CD4-positive, alpha-beta T cell (primary cell): ENCODE results near the gene AAK1. TPM values are rescaled to one million over a fixed set of nuclear protein-coding genes. Genes with fewer than 3 reads are reported as not detected.
A peak's percentile ranks its signal among the peaks of the same experiment; 100 is the strongest.

Experiments used
- ATAC-seq: fragments of 200-7000 bp; cut with Tn5 transposase; one replicate; pipeline ENCODE4 v1.10.0; 2022; ENCODE audit warnings: mild to moderate bottlenecking; ENCODE audit not compliant: poor library complexity
- CTCF ChIA-PET: fragments of 350-600 bp; sonication (Branson Sonifier 250); formaldehyde crosslinking; loops from one replicate; lab custom pipeline; 2021; ENCODE audit warnings: antibody characterized with exemption, inconsistent platforms; lab: Charles Lee
- POLR2A ChIA-PET: fragments of 350-600 bp; sonication (Branson Sonifier 250); formaldehyde crosslinking; loops from one replicate; lab custom pipeline; 2021; ENCODE audit warnings: antibody characterized with exemption, inconsistent platforms; lab: Charles Lee
- DNase-seq, 14 experiments: peaks; one replicate each; pipeline ENCODE4 v3.0.0-alpha.2; 2013 to 2020; ENCODE audit warnings: mixed read lengths in 2 of 14
- H3K27ac ChIP-seq, 2 donors: one replicate each; pipeline versions ENCODE4 v1.5.1 to v1.7.0; 2013; ENCODE audit warnings: low read length in 2 of 2, low read depth in 1 of 2, mild to moderate bottlenecking in 1 of 2
- H3K27me3 ChIP-seq, 2 experiments: 1 replicate in 1 of 2; 2 replicates in 1 of 2; pipeline versions ENCODE4 v1.6.1 to v1.7.0; 2013; ENCODE audit warnings: low read length in 2 of 2, control low read depth in 1 of 2, mild to moderate bottlenecking in 1 of 2, moderate library complexity in 1 of 2; ENCODE audit not compliant: insufficient read depth in 2 of 2, control insufficient read depth in 1 of 2
- H3K36me3 ChIP-seq: one replicate; pipeline ENCODE4 v1.6.1; 2013; ENCODE audit warnings: low read length, control low read depth; ENCODE audit not compliant: insufficient read depth
- H3K4me1 ChIP-seq: one replicate; pipeline ENCODE4 v1.6.1; 2013; ENCODE audit warnings: low read length, control low read depth; ENCODE audit not compliant: insufficient read depth
- H3K4me3 ChIP-seq: one replicate; pipeline ENCODE4 v1.5.1; 2013; ENCODE audit warnings: mild to moderate bottlenecking, low read length, moderate library complexity
- H3K9me3 ChIP-seq, 2 experiments: 1 replicate in 1 of 2; 2 replicates in 1 of 2; pipeline versions ENCODE4 v1.6.1 to v1.7.0; 2013; ENCODE audit warnings: low read length in 2 of 2, mild to moderate bottlenecking in 2 of 2, control low read depth in 1 of 2, moderate library complexity in 1 of 2; ENCODE audit not compliant: control insufficient read depth in 1 of 2, insufficient read depth in 1 of 2
- H3K27ac Mint-ChIP-seq: one replicate; pipeline ENCODE4 v1.8.0; 2020; ENCODE audit warnings: mixed read lengths
- H3K27me3 Mint-ChIP-seq: one replicate; pipeline ENCODE4 v1.8.0; 2021; ENCODE audit warnings: mixed read lengths
- H3K36me3 Mint-ChIP-seq: one replicate; pipeline ENCODE4 v1.8.0; 2021; ENCODE audit warnings: low read depth, mixed read lengths
- H3K4me1 Mint-ChIP-seq: one replicate; pipeline ENCODE4 v1.8.0; 2021; ENCODE audit warnings: low read depth, mixed read lengths
- H3K4me3 Mint-ChIP-seq: one replicate; pipeline ENCODE4 v1.8.0; 2020; ENCODE audit warnings: mild to moderate bottlenecking, mixed read lengths
- H3K9me3 Mint-ChIP-seq: one replicate; pipeline ENCODE4 v1.8.0; 2020; ENCODE audit warnings: mixed read lengths
- CTCF ChIP-seq: fragments of 200-600 bp; IDR thresholded peaks from one replicate; pipeline ENCODE4 v1.8.0; 2022; ENCODE audit warnings: antibody characterized with exemption, mild to moderate bottlenecking
- intact Hi-C, 2 experiments: fragments of 100-400 bp; cut with DNase I in 1 of 2; cut with micrococcal nuclease in 1 of 2; formaldehyde crosslinking; loops; one replicate each; pipeline versions ENCODE4 v1.15.1 to v1.9.0; 2023 to 2025; cut with DNase I, micrococcal nuclease
- total RNA-seq, 174 experiments: library from RNA in 2 of 174; stranded (reverse) in 2 of 174; gene quantifications; one replicate each; pipeline ENCODE4 v1.2.3 and lab custom pipeline; 2021 to 2026

The AAK1 gene
- total RNA-seq, 2 experiments from 2014 or later = 201 to 208 TPM

GRCh38 chr2:69490486-69490885 is 153.1 kb downstream of the AAK1 start:
- Histone ChIP-seq H3K9me3 (no peaks in the 10 kb centered on the region), H3K36me3 (peaks cover 62% of the 10 kb centered on the region), H3K27me3 (no peaks in the 10 kb centered on the region), H3K27ac (no peak overlapping the region), H3K4me1 (no peaks in the 10 kb centered on the region), H3K4me3 (no peak overlapping the region)
- no peak overlapping the region for H3K4me3 Mint-ChIP-seq
- ATAC-seq = peak; percentile 55
- H3K27me3 Mint-ChIP-seq = no peaks in the 10 kb centered on the region
- intact Hi-C loops = no loop called here
- peak overlapping the region; percentile 74 for H3K27ac Mint-ChIP-seq
- CTCF ChIA-PET = no interaction called here
- TF ChIP-seq CTCF = no peak
- H3K9me3 Mint-ChIP-seq = no peaks in the 10 kb centered on the region
- DNase-seq = peak in 3 of 14 experiments; percentile 17 to 36 (median 33)
- POLR2A ChIA-PET = no interaction called here
- peaks cover 88% of the 10 kb centered on the region for H3K36me3 Mint-ChIP-seq
- peaks cover 24% of the 10 kb centered on the region for H3K4me1 Mint-ChIP-seq

- no peak overlapping the region for H3K4me3 Mint-ChIP-seq
- Histone ChIP-seq H3K9me3 (no peaks in the 10 kb centered on the region), H3K27ac (no peak overlapping the region), H3K4me3 (no peak overlapping the region), H3K27me3 (no peaks in the 10 kb centered on the region), H3K4me1 (no peaks in the 10 kb centered on the region), H3K36me3 (peaks cover 60% of the 10 kb centered on the region)
- ChIA-PET POLR2A (no interaction called here), CTCF (no interaction called here)
- DNase-seq = no peak
- intact Hi-C loops = no loop called here
- no peaks in the 10 kb centered on the region for H3K9me3 Mint-ChIP-seq
- peaks cover 87% of the 10 kb centered on the region for H3K36me3 Mint-ChIP-seq
- TF ChIP-seq CTCF = no peak
- ATAC-seq = no peak
- peaks cover 28% of the 10 kb centered on the region for H3K4me1 Mint-ChIP-seq
- H3K27ac Mint-ChIP-seq = peak overlapping the region; percentile 74
- H3K27me3 Mint-ChIP-seq = no peaks in the 10 kb centered on the region
Observed at GRCh38 chr2:69489793-69490192, 153.7 kb downstream of the AAK1 start.

- H3K27ac Mint-ChIP-seq = peak overlapping the region; percentile 43
- DNase-seq = no peak
Observed at GRCh38 chr2:69483696-69484095, 159.8 kb downstream of the AAK1 start.

More at GRCh38 chr2:69483696-69484095, 159.8 kb downstream of the AAK1 start:
- peaks cover 87% of the 10 kb centered on the region for H3K36me3 Mint-ChIP-seq
- H3K27ac ChIP-seq = no peak overlapping the region
- no peaks in the 10 kb centered on the region for H3K9me3 ChIP-seq
- H3K4me3 ChIP-seq = no peak overlapping the region
- H3K4me1 ChIP-seq = no peaks in the 10 kb centered on the region
- no peak for ATAC-seq
- intact Hi-C loops = no loop called here
- no peaks in the 10 kb centered on the region for H3K27me3 ChIP-seq
- no peaks in the 10 kb centered on the region for H3K27me3 Mint-ChIP-seq
- H3K9me3 Mint-ChIP-seq = no peaks in the 10 kb centered on the region
- no peak for TF ChIP-seq CTCF
- H3K4me3 Mint-ChIP-seq = no peak overlapping the region
- POLR2A ChIA-PET = no interaction called here
- H3K36me3 ChIP-seq = peaks cover 79% of the 10 kb centered on the region
- CTCF ChIA-PET = interaction anchor here (0.6 kb wide), 1 partner anchor 119 kb away, joined by 3 read pairs; no protein-coding TSS in a partner anchor
- H3K4me1 Mint-ChIP-seq = peaks cover 29% of the 10 kb centered on the region
